H1 (cell line): ENCODE data around the gene HMGXB3. TPM values are rescaled to one million over a fixed set of nuclear protein-coding genes. Genes with fewer than 3 reads are reported as not detected.

Experiments
- CTCF ChIA-PET: fragments of 300-600 bp; sonication (Branson Sonifier 250); formaldehyde crosslinking; loops from one replicate; lab custom pipeline; 2021; ENCODE audit not compliant: partially characterized antibody; lab: Charles Lee
- POLR2A ChIA-PET: fragments of 300-600 bp; sonication (Branson Sonifier 250); formaldehyde crosslinking; loops from one replicate; lab custom pipeline; 2021; ENCODE audit warnings: inconsistent platforms; ENCODE audit not compliant: partially characterized antibody; lab: Charles Lee
- DNase-seq, 2 experiments: peaks; one replicate each; pipeline versions ENCODE4 v3.0.0 to v3.0.0-alpha.2; 2010 to 2022; ENCODE audit warnings: low spot score in 2 of 2, low read depth in 1 of 2, mixed read lengths in 1 of 2
- FAIRE-seq: peaks from 2 replicates; lab custom pipeline; 2011; peaks lifted over from hg19 to GRCh38; lab: Jason Lieb, UNC
- H2AFZ ChIP-seq: 2 replicates; pipeline ENCODE4 v1.8.1; 2012; ENCODE audit warnings: low read length, inconsistent platforms
- H2AK5ac ChIP-seq: 2 replicates; pipeline ENCODE4 v1.6.1; 2013; ENCODE audit warnings: low read depth, low read length
- H2BK120ac ChIP-seq: replicated peaks from 2 replicates; pipeline ENCODE3; 2013; ENCODE audit warnings: low read depth, low read length, inconsistent platforms
- H2BK12ac ChIP-seq: 2 replicates; pipeline ENCODE4 v1.6.1; 2013; ENCODE audit warnings: low read depth, low read length
- H2BK15ac ChIP-seq: 2 replicates; pipeline ENCODE4 v1.6.1; 2013; ENCODE audit warnings: low read length
- H2BK20ac ChIP-seq: 2 replicates; pipeline ENCODE4 v1.6.1; 2013; ENCODE audit warnings: low read length
- H2BK5ac ChIP-seq: 2 replicates; pipeline ENCODE4 v1.6.1; 2013; ENCODE audit warnings: low read depth, low read length
- H3K14ac ChIP-seq: 2 replicates; pipeline ENCODE4 v1.6.1; 2013; ENCODE audit warnings: inconsistent platforms; ENCODE audit not compliant: insufficient read length
- H3K18ac ChIP-seq: 2 replicates; pipeline ENCODE4 v1.6.1; 2013; ENCODE audit warnings: low read length; ENCODE audit errors: extremely low read depth
- H3K23ac ChIP-seq: 2 replicates; pipeline ENCODE4 v1.6.1; 2013; ENCODE audit warnings: inconsistent platforms; ENCODE audit not compliant: insufficient read length
- H3K23me2 ChIP-seq: 2 replicates; pipeline ENCODE4 v1.6.1; 2013; ENCODE audit warnings: low read depth, low read length
- H3K27ac ChIP-seq: 2 replicates; pipeline ENCODE4 v1.6.1; 2011; ENCODE audit warnings: low read depth, low read length, inconsistent platforms
- H3K27me3 ChIP-seq, 4 experiments: replicated peaks in 1 of 4; 1 replicate in 1 of 4; 2 replicates in 3 of 4; pipeline versions ENCODE4 v1.6.1 to v1.8.1; 2011 to 2013; ENCODE audit warnings: low read length in 3 of 4, mild to moderate bottlenecking in 3 of 4, inconsistent platforms in 2 of 4, mixed read lengths in 2 of 4, moderate library complexity in 1 of 4; ENCODE audit not compliant: control insufficient read depth in 3 of 4, insufficient read depth in 3 of 4; ENCODE audit errors: extremely low read depth in 1 of 4
- H3K36me3 ChIP-seq, 4 experiments: 2 replicates each; pipeline versions ENCODE4 v1.6.1 to v1.8.1; 2011 to 2013; ENCODE audit warnings: mild to moderate bottlenecking in 4 of 4, low read length in 3 of 4, moderate library complexity in 2 of 4, control low read depth in 1 of 4, inconsistent platforms in 1 of 4; ENCODE audit not compliant: insufficient read depth in 4 of 4, control insufficient read depth in 2 of 4
- H3K4ac ChIP-seq: replicated peaks from 2 replicates; pipeline ENCODE3; 2013; ENCODE audit warnings: low read length, low read depth, mixed read lengths, inconsistent platforms; ENCODE audit not compliant: insufficient read length
- H3K4me1 ChIP-seq, 4 experiments: replicated peaks in 1 of 4; 1 replicate in 1 of 4; 2 replicates in 3 of 4; pipeline versions ENCODE4 v1.6.1 to v1.8.1; 2011 to 2013; ENCODE audit warnings: low read length in 3 of 4, inconsistent platforms in 2 of 4, mixed read lengths in 1 of 4; ENCODE audit not compliant: insufficient read depth in 4 of 4, control insufficient read depth in 3 of 4
- H3K4me2 ChIP-seq, 2 experiments: 2 replicates each; pipeline versions ENCODE4 v1.6.1 to v1.8.1; 2011 to 2013; ENCODE audit warnings: low read depth in 2 of 2, low read length in 2 of 2, control low read depth in 1 of 2, inconsistent platforms in 1 of 2, mild to moderate bottlenecking in 1 of 2; ENCODE audit not compliant: insufficient read depth in 1 of 2
- H3K4me3 ChIP-seq, 4 experiments: fragments of 200-600, 300-600 bp in 1 of 4; sonication (generic), shearing (Covaris generic), sonication (Bioruptor Twin) in 1 of 4; 2 replicates each; pipeline versions ENCODE4 v1.5.1 to v1.8.1; 2011 to 2016; ENCODE audit warnings: low read length in 4 of 4, low read depth in 3 of 4, control low read depth in 2 of 4, inconsistent platforms in 2 of 4, mild to moderate bottlenecking in 2 of 4, mixed read lengths in 1 of 4, moderate library complexity in 1 of 4; ENCODE audit not compliant: insufficient read depth in 2 of 4; ENCODE audit errors: extremely low read depth in 1 of 4
- H3K56ac ChIP-seq: replicated peaks from 2 replicates; pipeline ENCODE3; 2013; ENCODE audit warnings: low read depth, mild to moderate bottlenecking, mixed read lengths, low read length, inconsistent platforms; ENCODE audit not compliant: insufficient read length
- H3K79me1 ChIP-seq: 2 replicates; pipeline ENCODE4 v1.6.1; 2013; ENCODE audit warnings: low read depth, low read length, control low read depth
- H3K79me2 ChIP-seq, 2 experiments: 2 replicates each; pipeline versions ENCODE4 v1.6.1 to v1.8.1; 2012 to 2013; ENCODE audit warnings: low read length in 2 of 2, mild to moderate bottlenecking in 2 of 2, inconsistent platforms in 1 of 2; ENCODE audit not compliant: insufficient read depth in 2 of 2, control insufficient read depth in 1 of 2
- H3K9ac ChIP-seq, 4 experiments: replicated peaks in 1 of 4; 1 replicate in 1 of 4; 2 replicates in 3 of 4; pipeline versions ENCODE4 v1.6.1 to v1.8.1; 2011 to 2013; ENCODE audit warnings: low read depth in 3 of 4, low read length in 3 of 4, control low read depth in 2 of 4, mild to moderate bottlenecking in 2 of 4, moderate library complexity in 2 of 4, inconsistent platforms in 1 of 4; ENCODE audit errors: extremely low read depth in 1 of 4
- H3K9me3 ChIP-seq, 2 experiments: 2 replicates each; pipeline versions ENCODE4 v1.6.1 to v1.8.1; 2012 to 2013; ENCODE audit warnings: mild to moderate bottlenecking in 2 of 2, moderate library complexity in 2 of 2, control low read depth in 1 of 2, inconsistent platforms in 1 of 2, low read depth in 1 of 2, low read length in 1 of 2, mixed read lengths in 1 of 2; ENCODE audit not compliant: insufficient read depth in 2 of 2
- H4K20me1 ChIP-seq, 2 experiments: replicated peaks in 1 of 2; 2 replicates each; pipeline versions ENCODE3 to v1.8.1; 2011 to 2013; ENCODE audit warnings: inconsistent platforms in 2 of 2, low read length in 2 of 2, mild to moderate bottlenecking in 1 of 2; ENCODE audit not compliant: insufficient read depth in 2 of 2, control insufficient read depth in 1 of 2
- H4K5ac ChIP-seq: 2 replicates; pipeline ENCODE4 v1.6.1; 2013; ENCODE audit warnings: low read length, low read depth, mixed read lengths, inconsistent platforms; ENCODE audit not compliant: insufficient read length
- H4K8ac ChIP-seq: 2 replicates; pipeline ENCODE4 v1.8.0; 2013; ENCODE audit warnings: mild to moderate bottlenecking, moderate library complexity, low read length, inconsistent platforms; ENCODE audit not compliant: insufficient read depth; ENCODE audit errors: extremely low read depth
- H4K91ac ChIP-seq: replicated peaks from 2 replicates; pipeline ENCODE3; 2013; ENCODE audit warnings: low read length, mixed read lengths, inconsistent platforms; ENCODE audit not compliant: insufficient read length
- BACH1 ChIP-seq: IDR thresholded peaks from 2 replicates; pipeline ENCODE4 v1.6.1; 2012; ENCODE audit warnings: low read length, improper control_type of control experiment
- BRCA1 ChIP-seq: IDR thresholded peaks from 2 replicates; pipeline ENCODE4 v1.6.1; 2012; ENCODE audit warnings: low read depth, low read length, improper control_type of control experiment
- CBX5 ChIP-seq: fragments of 300-800, 300-1000 bp; sonication (generic); IDR thresholded peaks from 2 replicates; pipeline ENCODE4 v1.7.1; 2016; ENCODE audit warnings: antibody characterized with exemption, low read length, low read depth
- CTCF ChIP-seq, 3 experiments: IDR thresholded peaks; 1 replicate in 2 of 3; 2 replicates in 1 of 3; pipeline versions ENCODE4 v1.5.1 to v1.6.1; 2011; ENCODE audit warnings: low read length in 3 of 3, mild to moderate bottlenecking in 3 of 3, inconsistent platforms in 2 of 3, low read depth in 1 of 3, moderate library complexity in 1 of 3; ENCODE audit not compliant: insufficient read depth in 1 of 3; ENCODE audit errors: control extremely low read depth in 1 of 3
- EP300 ChIP-seq, 2 experiments: IDR thresholded peaks; 1 replicate in 1 of 2; 2 replicates in 1 of 2; pipeline ENCODE4 v1.6.1; 2011 to 2012; ENCODE audit warnings: low read depth in 2 of 2, low read length in 2 of 2, mild to moderate bottlenecking in 2 of 2, borderline replicate concordance in 1 of 2, inconsistent platforms in 1 of 2, moderate library complexity in 1 of 2
- MAFK ChIP-seq: IDR thresholded peaks from 2 replicates; pipeline ENCODE4 v1.6.1; 2012; ENCODE audit warnings: low read depth, mild to moderate bottlenecking, improper control_type of control experiment, low read length
- POU5F1 ChIP-seq: IDR thresholded peaks from 2 replicates; pipeline ENCODE4 v1.6.1; 2011; ENCODE audit warnings: low read depth, mild to moderate bottlenecking, low read length, moderate library complexity
- RBBP5 ChIP-seq: IDR thresholded peaks from 2 replicates; pipeline ENCODE4 v1.7.1; 2012; ENCODE audit warnings: low read depth, mild to moderate bottlenecking, inconsistent platforms, low read length, moderate library complexity, borderline replicate concordance
- SIX5 ChIP-seq: IDR thresholded peaks from 2 replicates; pipeline ENCODE4 v1.6.1; 2011; ENCODE audit warnings: mild to moderate bottlenecking, low read depth, low read length
- TAF7 ChIP-seq: optimal IDR thresholded peaks from 2 replicates; pipeline ENCODE3; 2011; ENCODE audit warnings: low read depth, mild to moderate bottlenecking, inconsistent platforms, low read length, moderate library complexity, borderline replicate concordance
- YY1 ChIP-seq: IDR thresholded peaks from 2 replicates; pipeline ENCODE4 v1.6.1; 2011; ENCODE audit warnings: low read depth, mild to moderate bottlenecking, low read length
- WGBS, 2 experiments: shearing (Covaris generic) in 1 of 2; methylation state at CpG; one replicate each; pipeline versions ENCODE4 v1.1.6 to v1.1.7; 2013 to 2015; ENCODE audit warnings: low lambda C conversion rate in 2 of 2, mixed read lengths in 2 of 2, inconsistent platforms in 1 of 2, low coverage in 1 of 2, missing lambda C conversion rate in 1 of 2; ENCODE audit not compliant: insufficient replicate concordance in 2 of 2, insufficient coverage in 1 of 2, insufficient read length in 1 of 2; ENCODE audit errors: extremely low coverage in 1 of 2, missing lambda C conversion rate in 1 of 2; 5-methylcytosine and 5-hydroxymethylcytosine counted together
- polyA plus RNA-seq, 7 experiments: library from polyadenylated mRNA; depleted of rRNA in 3 of 7; stranded (reverse) in 5 of 7; unstranded in 2 of 7; fragments of >200 nt in 5 of 7; fragments of 200-250 nt in 2 of 7; gene quantifications; 1 replicate in 5 of 7; 2 replicates in 1 of 7; 4 replicates in 1 of 7; pipeline versions ENCODE4 v1.2.1 to v1.2.3, GENCODE V29; 2011 to 2013; ENCODE audit warnings: missing spikeins in 2 of 7, mixed read lengths in 2 of 7
- total RNA-seq: library from RNA; stranded (reverse); fragmentation: NEBNext Ultra II Directional; extraction: Animal tissue kit (Norgen Biotek cat#: 25700); gene quantifications from 2 replicates; pipeline ENCODE4 v1.2.1, GENCODE V29; 2021
- TF ChIP-seq, protein P1 (sequence below): IDR thresholded peaks from 2 replicates; pipeline ENCODE4 v1.6.1; 2012; ENCODE audit warnings: inconsistent platforms

HMGXB3 gene
- total and polyA plus RNA-seq, 2 of the 8 experiments (the other 6 are each of a cell fraction or from before 2014, with no cell fraction given): 26.8 to 28.0 TPM

GRCh38 chr5:150042459-150042858 is 41.9 kb downstream of the HMGXB3 start:
- H3K79me1 ChIP-seq: no peaks in the 10 kb centered on the region
- CTCF ChIA-PET: no interaction called here
- TF ChIP-seq MAFK (no peak), BACH1 (no peak), POU5F1 (no peak), TAF7 (no peak), BRCA1 (no peak), CTCF (IDR thresholded peaks at IDR 0.05; ENCODE audit: control extremely low read depth in 1 of 3, insufficient read depth in 1 of 3, low read depth in 1 of 3, low read length in 3 of 3) (no peak), SIX5 (no peak), CBX5 (no peak), EP300 (IDR thresholded peaks at IDR 0.05; ENCODE audit: borderline replicate concordance in 1 of 2, low read depth in 2 of 2, low read length in 2 of 2) (no peak), RBBP5 (no peak), YY1 (no peak)
- TF ChIP-seq, protein P1, sequence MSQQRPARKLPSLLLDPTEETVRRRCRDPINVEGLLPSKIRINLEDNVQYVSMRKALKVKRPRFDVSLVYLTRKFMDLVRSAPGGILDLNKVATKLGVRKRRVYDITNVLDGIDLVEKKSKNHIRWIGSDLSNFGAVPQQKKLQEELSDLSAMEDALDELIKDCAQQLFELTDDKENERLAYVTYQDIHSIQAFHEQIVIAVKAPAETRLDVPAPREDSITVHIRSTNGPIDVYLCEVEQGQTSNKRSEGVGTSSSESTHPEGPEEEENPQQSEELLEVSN: no peak

More at GRCh38 chr5:150042459-150042858, 41.9 kb downstream of the HMGXB3 start:
- H2BK5ac ChIP-seq: no peak overlapping the region
- H3K56ac ChIP-seq: no peak overlapping the region
- no peak overlapping the region for H3K9ac ChIP-seq
- no peak overlapping the region for H3K18ac ChIP-seq
- H2BK15ac ChIP-seq: no peak overlapping the region
- no peak overlapping the region for H3K27ac ChIP-seq
- H3K23me2 ChIP-seq: no peaks in the 10 kb centered on the region
- no peaks in the 10 kb centered on the region for H3K4me1 ChIP-seq
- WGBS, 2 experiments: 92% methylated on average over 3 of the region's 3 CpGs; no CpG with 5 or more reads in 1 of the 2 experiments
- no peak overlapping the region for H4K5ac ChIP-seq
- no peaks in the 10 kb centered on the region for H3K9me3 ChIP-seq
- no peak overlapping the region for H3K4ac ChIP-seq
- H3K14ac ChIP-seq: no peak overlapping the region
- H3K36me3 ChIP-seq: peaks cover 20 to 68% (median 51%) of the 10 kb centered on the region in 4 experiments
- H2AFZ ChIP-seq: no peak overlapping the region
- H4K91ac ChIP-seq: no peak overlapping the region
- H2BK120ac ChIP-seq: no peak overlapping the region
- no peak overlapping the region for H3K4me3 ChIP-seq
- H4K8ac ChIP-seq: no peak overlapping the region
- H3K23ac ChIP-seq: no peak overlapping the region
- H2BK20ac ChIP-seq: no peak overlapping the region
- no peak overlapping the region for H2AK5ac ChIP-seq
- FAIRE-seq (no peak), DNase-seq (no peak)
- peaks cover 0 to 5% of the 10 kb centered on the region in 2 experiments for H4K20me1 ChIP-seq
- no peak overlapping the region for H2BK12ac ChIP-seq
- POLR2A ChIA-PET: no interaction called here
- no peak overlapping the region for H3K4me2 ChIP-seq
- H3K79me2 ChIP-seq: no peaks in the 10 kb centered on the region
- no peaks in the 10 kb centered on the region for H3K27me3 ChIP-seq
